HepG2 (cell line): ENCODE data around the gene TSPAN15.

ENCODE experiments used
- ARHGAP35 ChIP-seq: sonication (generic); formaldehyde crosslinking; IDR thresholded peaks from 2 replicates; pipeline ENCODE4 v1.9.0; 2022; ENCODE audit warnings: mild to moderate bottlenecking, inconsistent platforms, moderate library complexity, missing genetic modification reagents, borderline replicate concordance
- CBX2 ChIP-seq, 2 experiments: fragments of 200-600 bp in 1 of 2; sonication (generic); formaldehyde crosslinking in 1 of 2; IDR thresholded peaks; 2 replicates each; pipeline versions ENCODE4 v1.7.0 to v1.8.1; 2018 to 2022; ENCODE audit warnings: low read depth in 2 of 2, low read length in 1 of 2, mild to moderate bottlenecking in 1 of 2, missing genetic modification reagents in 1 of 2
- EP300 ChIP-seq, 3 experiments: sonication (generic) in 1 of 3; formaldehyde crosslinking in 1 of 3; IDR thresholded peaks; 2 replicates each; pipeline versions ENCODE4 v1.5.1 to v1.6.1; 2011 to 2020; ENCODE audit warnings: low read depth in 2 of 3, low read length in 2 of 3, borderline replicate concordance in 1 of 3, improper control_type of control experiment in 1 of 3, mild to moderate bottlenecking in 1 of 3, missing genetic modification reagents in 1 of 3, moderate library complexity in 1 of 3
- GABPA ChIP-seq, 2 experiments: IDR thresholded peaks; 2 replicates each; pipeline ENCODE4 v1.6.1; 2011 to 2016; ENCODE audit warnings: low read depth in 2 of 2, low read length in 1 of 2, missing biosample characterization in 1 of 2, missing genetic modification characterization in 1 of 2
- NCOR1 ChIP-seq: fragments of 200-600 bp; sonication (generic); IDR thresholded peaks from 2 replicates; pipeline ENCODE4 v1.7.0; 2017; ENCODE audit warnings: antibody characterized with exemption, low read length, borderline replicate concordance
- ZNF274 ChIP-seq: sonication (generic); formaldehyde crosslinking; IDR thresholded peaks from 2 replicates; pipeline ENCODE4 v1.5.1; 2020; ENCODE audit warnings: mild to moderate bottlenecking, missing genetic modification reagents
- TF ChIP-seq, protein P1 (sequence below): sonication (generic); formaldehyde crosslinking; IDR thresholded peaks from 2 replicates; pipeline ENCODE4 v1.4.0; 2020; ENCODE audit warnings: missing genetic modification reagents
- TF ChIP-seq, protein P2 (sequence below): sonication (generic); formaldehyde crosslinking; IDR thresholded peaks from 2 replicates; pipeline ENCODE4 v1.9.0; 2021; ENCODE audit warnings: missing genetic modification reagents, mild to moderate bottlenecking, borderline replicate concordance

DNA sequence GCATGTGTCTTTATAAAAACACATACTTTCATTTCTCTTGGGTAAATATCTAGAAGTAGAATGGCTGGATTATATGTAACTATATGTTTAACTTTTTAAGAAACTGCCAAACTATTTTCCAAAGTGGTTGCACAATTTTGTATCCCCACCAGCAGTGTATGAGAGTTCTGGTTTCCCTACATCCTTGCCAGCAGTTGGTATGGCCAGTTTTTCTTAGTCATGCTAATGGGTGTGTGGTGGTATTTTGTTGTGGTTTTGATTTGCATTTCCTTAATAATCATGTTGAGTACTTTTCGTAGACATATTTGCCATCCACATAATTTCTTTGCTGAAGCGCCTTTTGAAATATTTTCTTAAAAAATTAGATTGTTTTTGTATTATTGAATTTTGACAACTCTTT lies 61.6 kb downstream of the TSPAN15 start:
- TF ChIP-seq, protein P1, sequence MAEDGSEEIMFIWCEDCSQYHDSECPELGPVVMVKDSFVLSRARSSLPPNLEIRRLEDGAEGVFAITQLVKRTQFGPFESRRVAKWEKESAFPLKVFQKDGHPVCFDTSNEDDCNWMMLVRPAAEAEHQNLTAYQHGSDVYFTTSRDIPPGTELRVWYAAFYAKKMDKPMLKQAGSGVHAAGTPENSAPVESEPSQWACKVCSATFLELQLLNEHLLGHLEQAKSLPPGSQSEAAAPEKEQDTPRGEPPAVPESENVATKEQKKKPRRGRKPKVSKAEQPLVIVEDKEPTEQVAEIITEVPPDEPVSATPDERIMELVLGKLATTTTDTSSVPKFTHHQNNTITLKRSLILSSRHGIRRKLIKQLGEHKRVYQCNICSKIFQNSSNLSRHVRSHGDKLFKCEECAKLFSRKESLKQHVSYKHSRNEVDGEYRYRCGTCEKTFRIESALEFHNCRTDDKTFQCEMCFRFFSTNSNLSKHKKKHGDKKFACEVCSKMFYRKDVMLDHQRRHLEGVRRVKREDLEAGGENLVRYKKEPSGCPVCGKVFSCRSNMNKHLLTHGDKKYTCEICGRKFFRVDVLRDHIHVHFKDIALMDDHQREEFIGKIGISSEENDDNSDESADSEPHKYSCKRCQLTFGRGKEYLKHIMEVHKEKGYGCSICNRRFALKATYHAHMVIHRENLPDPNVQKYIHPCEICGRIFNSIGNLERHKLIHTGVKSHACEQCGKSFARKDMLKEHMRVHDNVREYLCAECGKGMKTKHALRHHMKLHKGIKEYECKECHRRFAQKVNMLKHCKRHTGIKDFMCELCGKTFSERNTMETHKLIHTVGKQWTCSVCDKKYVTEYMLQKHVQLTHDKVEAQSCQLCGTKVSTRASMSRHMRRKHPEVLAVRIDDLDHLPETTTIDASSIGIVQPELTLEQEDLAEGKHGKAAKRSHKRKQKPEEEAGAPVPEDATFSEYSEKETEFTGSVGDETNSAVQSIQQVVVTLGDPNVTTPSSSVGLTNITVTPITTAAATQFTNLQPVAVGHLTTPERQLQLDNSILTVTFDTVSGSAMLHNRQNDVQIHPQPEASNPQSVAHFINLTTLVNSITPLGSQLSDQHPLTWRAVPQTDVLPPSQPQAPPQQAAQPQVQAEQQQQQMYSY = no peak
- TF ChIP-seq EP300 (IDR thresholded peaks at IDR 0.05; ENCODE audit: low read depth in 2 of 2, low read length in 2 of 2) (no peak), EP300 (CRISPR knock-in tag; IDR thresholded peaks at IDR 0.05; ENCODE audit: borderline replicate concordance) (no peak), ARHGAP35 (no peak), CBX2 (IDR thresholded peaks at IDR 0.05; ENCODE audit: low read depth, low read length) (no peak), CBX2 (CRISPR knock-in tag; IDR thresholded peaks at IDR 0.05; ENCODE audit: low read depth) (no peak), GABPA (IDR thresholded peaks at IDR 0.05; ENCODE audit: low read depth, low read length) (no peak), GABPA (CRISPR knock-in tag; IDR thresholded peaks at IDR 0.05; ENCODE audit: low read depth) (no peak), ZNF274 (CRISPR knock-in tag) (no peak), NCOR1 (no peak)
- TF ChIP-seq, protein P2, sequence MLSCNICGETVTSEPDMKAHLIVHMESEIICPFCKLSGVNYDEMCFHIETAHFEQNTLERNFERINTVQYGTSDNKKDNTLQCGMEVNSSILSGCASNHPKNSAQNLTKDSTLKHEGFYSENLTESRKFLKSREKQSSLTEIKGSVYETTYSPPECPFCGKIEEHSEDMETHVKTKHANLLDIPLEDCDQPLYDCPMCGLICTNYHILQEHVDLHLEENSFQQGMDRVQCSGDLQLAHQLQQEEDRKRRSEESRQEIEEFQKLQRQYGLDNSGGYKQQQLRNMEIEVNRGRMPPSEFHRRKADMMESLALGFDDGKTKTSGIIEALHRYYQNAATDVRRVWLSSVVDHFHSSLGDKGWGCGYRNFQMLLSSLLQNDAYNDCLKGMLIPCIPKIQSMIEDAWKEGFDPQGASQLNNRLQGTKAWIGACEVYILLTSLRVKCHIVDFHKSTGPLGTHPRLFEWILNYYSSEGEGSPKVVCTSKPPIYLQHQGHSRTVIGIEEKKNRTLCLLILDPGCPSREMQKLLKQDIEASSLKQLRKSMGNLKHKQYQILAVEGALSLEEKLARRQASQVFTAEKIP (CRISPR knock-in tag) = no peak
